HEK293T (cell line): ENCODE results near the gene FAM83D.

Experiments used
- CTCF ChIA-PET: fragments of 350-600 bp; formaldehyde crosslinking; extraction: SDS; loops from one replicate; lab custom pipeline; 2021; ENCODE audit warnings: antibody characterized with exemption, inconsistent platforms; lab: Yijun Ruan, JAX
- POLR2A ChIA-PET: fragments of 350-600 bp; formaldehyde crosslinking; extraction: SDS; loops from one replicate; lab custom pipeline; 2020; ENCODE audit warnings: antibody characterized with exemption, inconsistent platforms; lab: Yijun Ruan, JAX
- DNase-seq: peaks from one replicate; pipeline ENCODE4 v3.0.0; 2012; ENCODE audit warnings: mixed read lengths; ENCODE audit errors: extremely low spot score
- ARNT ChIP-seq: fragments of 450-650 bp; IDR thresholded peaks from 2 replicates; pipeline ENCODE4 v1.6.1; 2017; ENCODE audit warnings: mild to moderate bottlenecking
- BHLHE40 ChIP-seq: fragments of 450-650 bp; IDR thresholded peaks from 2 replicates; pipeline ENCODE4 v1.6.1; 2016; ENCODE audit warnings: mild to moderate bottlenecking, moderate library complexity, borderline replicate concordance
- CTBP1 ChIP-seq: fragments of 450-650 bp; IDR thresholded peaks from 2 replicates; pipeline ENCODE4 v1.6.1; 2016; ENCODE audit warnings: borderline replicate concordance
- ELF4 ChIP-seq: fragments of 450-650 bp; IDR thresholded peaks from 2 replicates; pipeline ENCODE4 v1.6.1; 2017; ENCODE audit warnings: antibody characterized with exemption
- FOXA1 ChIP-seq: fragments of 450-650 bp; IDR thresholded peaks from 2 replicates; pipeline ENCODE4 v1.6.1; 2016; ENCODE audit warnings: mild to moderate bottlenecking
- FOXK2 ChIP-seq: fragments of 450-650 bp; IDR thresholded peaks from 2 replicates; pipeline ENCODE4 v1.6.1; 2016; ENCODE audit warnings: mild to moderate bottlenecking
- FOXM1 ChIP-seq: fragments of 450-650 bp; IDR thresholded peaks from 2 replicates; pipeline ENCODE4 v1.6.1; 2017; ENCODE audit warnings: mild to moderate bottlenecking, borderline replicate concordance
- HDGF ChIP-seq: fragments of 450-650 bp; IDR thresholded peaks from 2 replicates; pipeline ENCODE4 v1.6.1; 2017; ENCODE audit warnings: antibody characterized with exemption, borderline replicate concordance
- L3MBTL2 ChIP-seq: fragments of 450-650 bp; conservative IDR thresholded peaks from 2 replicates; pipeline ENCODE4 v1.6.1; 2016; ENCODE audit warnings: mild to moderate bottlenecking
- LEF1 ChIP-seq: fragments of 450-650 bp; IDR thresholded peaks from 2 replicates; pipeline ENCODE4 v1.6.1; 2017; ENCODE audit warnings: mild to moderate bottlenecking, borderline replicate concordance
- NFRKB ChIP-seq: fragments of 450-650 bp; IDR thresholded peaks from 2 replicates; pipeline ENCODE4 v1.6.1; 2016; ENCODE audit warnings: mild to moderate bottlenecking, moderate library complexity
- PKNOX1 ChIP-seq: fragments of 450-650 bp; IDR thresholded peaks from 2 replicates; pipeline ENCODE4 v1.6.1; 2016
- SP1 ChIP-seq: fragments of 450-650 bp; IDR thresholded peaks from 2 replicates; pipeline ENCODE4 v1.6.1; 2017
- SUZ12 ChIP-seq: fragments of 450-650 bp; IDR thresholded peaks from 2 replicates; pipeline ENCODE4 v1.6.1; 2016; ENCODE audit warnings: mild to moderate bottlenecking
- TARDBP ChIP-seq: fragments of 450-650 bp; IDR thresholded peaks from 2 replicates; pipeline ENCODE4 v1.6.1; 2016
- ZNF384 ChIP-seq: fragments of 450-650 bp; IDR thresholded peaks from 2 replicates; pipeline ENCODE4 v1.6.1; 2016

The FAM83D gene

GRCh38 chr20:38931984-38932383, 5.8 kb downstream of the FAM83D start:
- DNase-seq: no peak
- POLR2A ChIA-PET: interaction anchor here (0.7 to 1.3 kb wide), 2 partner anchors 30 to 104 kb away, joined by 3 to 5 read pairs; partner anchors contain the start of gene DHX35
- CTCF ChIA-PET: no interaction called here
- no peak for TF ChIP-seq L3MBTL2
- no peak for TF ChIP-seq ARNT
- TF ChIP-seq PKNOX1: no peak
- no peak for TF ChIP-seq TARDBP
- no peak for TF ChIP-seq NFRKB
- TF ChIP-seq ZNF384: no peak
- no peak for TF ChIP-seq FOXA1
- TF ChIP-seq FOXM1: no peak
- TF ChIP-seq SP1: no peak
- TF ChIP-seq LEF1: no peak
- no peak for TF ChIP-seq ELF4
- TF ChIP-seq FOXK2: no peak
- no peak for TF ChIP-seq SUZ12
- no peak for TF ChIP-seq BHLHE40
- TF ChIP-seq CTBP1: no peak
- no peak for TF ChIP-seq HDGF

DNA sequence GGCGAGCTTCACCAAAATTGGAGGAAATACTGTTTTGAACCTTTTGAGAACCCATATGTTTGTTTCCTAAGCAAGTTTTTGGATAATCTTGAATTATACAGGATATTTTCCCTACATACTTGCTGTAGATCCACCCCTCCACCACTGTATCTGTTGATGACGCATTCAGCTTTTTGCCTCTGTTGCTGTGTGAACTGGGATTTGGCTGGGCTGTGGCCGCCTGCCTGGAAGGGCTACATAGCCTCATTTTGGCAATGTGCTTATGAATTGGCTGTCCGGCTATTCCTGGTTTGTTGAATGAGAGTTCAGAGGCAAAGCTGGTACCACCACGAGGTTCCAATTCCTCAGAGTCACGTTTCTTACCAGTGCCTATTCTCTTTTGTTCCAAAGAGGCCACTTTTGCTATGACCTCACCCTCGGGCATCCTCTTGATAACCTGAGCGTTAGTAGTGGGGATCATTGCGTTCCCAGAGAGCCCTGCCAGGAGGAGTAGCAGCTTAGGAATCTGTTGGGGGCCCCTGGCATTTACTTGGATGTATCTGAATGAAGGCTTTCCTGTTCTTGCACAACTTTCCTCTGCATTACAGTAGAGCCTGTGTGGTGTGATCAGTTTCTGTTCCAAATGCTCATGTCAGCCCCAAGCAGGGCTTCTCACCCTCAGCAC, 6.4 kb downstream of the FAM83D start:
- POLR2A ChIA-PET: interaction anchor here (0.7 to 1.3 kb wide), 2 partner anchors 29 to 103 kb away, joined by 3 to 5 read pairs; partner anchors contain the start of gene DHX35
- CTCF ChIA-PET: no interaction called here
- DNase-seq: no peak
- no peak for TF ChIP-seq CTBP1
- TF ChIP-seq BHLHE40: no peak
- TF ChIP-seq L3MBTL2: no peak
- TF ChIP-seq ZNF384: no peak
- TF ChIP-seq ARNT: no peak
- no peak for TF ChIP-seq FOXA1
- TF ChIP-seq SP1: no peak
- no peak for TF ChIP-seq ELF4
- no peak for TF ChIP-seq TARDBP
- no peak for TF ChIP-seq NFRKB
- no peak for TF ChIP-seq SUZ12
- no peak for TF ChIP-seq PKNOX1
- no peak for TF ChIP-seq HDGF
- no peak for TF ChIP-seq FOXM1
- TF ChIP-seq FOXK2: no peak
- TF ChIP-seq LEF1: no peak

DNA sequence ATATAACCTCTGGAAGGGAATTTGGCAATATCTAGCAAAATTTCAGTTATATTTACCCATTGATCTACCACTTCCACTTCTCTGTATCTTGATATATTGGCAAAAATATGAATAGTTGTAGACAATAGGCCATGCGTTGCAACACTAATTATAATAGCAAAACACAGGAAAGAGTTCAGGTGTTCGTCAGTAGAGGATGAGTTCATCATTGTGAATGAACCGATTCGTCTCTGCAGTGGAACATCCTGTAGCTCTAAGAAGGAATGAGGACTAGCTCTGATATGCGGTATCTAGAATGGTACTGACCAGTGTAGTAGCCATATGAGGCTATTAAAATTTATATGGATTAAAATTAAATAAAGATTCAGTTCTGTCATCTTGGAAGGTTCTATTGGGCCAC, 8.3 kb downstream of the FAM83D start:
- TF ChIP-seq CTBP1 (no peak), NFRKB (no peak), SUZ12 (no peak), PKNOX1 (no peak), ELF4 (no peak), FOXK2 (no peak), FOXA1 (no peak), FOXM1 (no peak), LEF1 (no peak), SP1 (no peak), ZNF384 (no peak), ARNT (no peak), TARDBP (no peak), HDGF (no peak), BHLHE40 (no peak)
- ChIA-PET CTCF (interaction anchor here (0.6 kb wide), 1 partner anchor 67 kb away, joined by 3 read pairs; no protein-coding TSS in a partner anchor), POLR2A (interaction anchor here (1.3 kb wide), 1 partner anchor 28 kb away, joined by 3 read pairs; the partner anchor contains the start of gene DHX35)
- DNase-seq: no peak

DNA sequence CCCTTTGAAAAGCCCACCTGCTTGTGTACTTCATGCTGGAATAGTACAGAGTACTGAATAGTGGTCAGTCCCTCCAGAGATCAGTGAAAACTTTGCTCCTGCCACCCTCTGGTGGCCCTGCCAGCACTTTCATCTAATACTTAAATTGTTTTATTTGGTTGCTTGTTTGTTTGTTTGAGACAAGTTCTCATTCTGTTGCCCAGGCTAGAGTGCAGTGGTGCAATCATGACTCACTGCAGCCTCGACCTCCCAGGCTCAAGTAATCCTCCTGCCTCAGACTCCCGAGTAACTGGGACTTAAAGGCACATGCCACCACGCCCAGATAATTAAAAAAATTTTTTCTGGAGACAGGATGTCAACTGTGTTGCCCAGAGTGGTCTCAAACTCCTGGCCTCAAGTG, 9.1 kb downstream of the FAM83D start:
- ChIA-PET CTCF (no interaction called here), POLR2A (no interaction called here)
- DNase-seq: no peak
- TF ChIP-seq TARDBP: no peak
- TF ChIP-seq SP1: no peak
- TF ChIP-seq CTBP1: no peak
- no peak for TF ChIP-seq L3MBTL2
- TF ChIP-seq NFRKB: no peak
- no peak for TF ChIP-seq BHLHE40
- no peak for TF ChIP-seq FOXK2
- TF ChIP-seq FOXM1: no peak
- no peak for TF ChIP-seq SUZ12
- no peak for TF ChIP-seq HDGF
- TF ChIP-seq ARNT: no peak
- no peak for TF ChIP-seq FOXA1
- no peak for TF ChIP-seq LEF1
- no peak for TF ChIP-seq ZNF384
- no peak for TF ChIP-seq ELF4

DNA sequence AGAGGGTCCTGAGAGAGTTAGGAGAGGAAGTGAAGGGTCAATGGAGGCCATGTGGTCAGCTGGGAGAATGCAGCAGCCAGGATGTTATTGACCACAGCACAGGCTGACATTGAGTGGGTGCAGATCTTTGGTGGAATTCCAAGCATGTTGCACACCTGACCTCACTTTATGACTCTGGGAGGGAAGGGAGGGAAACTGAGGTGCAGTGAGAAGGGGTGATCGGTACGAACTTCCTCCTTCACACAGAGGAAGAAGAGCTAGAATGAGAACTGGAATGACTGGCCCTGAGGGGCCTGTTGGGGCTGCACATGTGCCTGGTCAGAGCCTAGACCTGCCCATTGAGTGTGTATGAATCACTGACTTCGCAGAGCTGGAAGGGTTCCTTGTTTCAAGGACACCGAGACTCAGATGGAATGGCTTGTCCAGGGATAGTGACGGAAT, 9.8 kb downstream of the FAM83D start:
- TF ChIP-seq L3MBTL2: no peak
- no peak for DNase-seq
- POLR2A ChIA-PET: interaction anchor here (1.6 kb wide), 1 partner anchor 12 kb away, joined by 4 read pairs; no protein-coding TSS in a partner anchor
- CTCF ChIA-PET: no interaction called here
